ENCODE data around the gene MFAP3. TPM values are rescaled to one million over a fixed set of nuclear protein-coding genes. Genes with fewer than 3 reads are reported as not detected.

MFAP3 gene
- total RNA-seq, 4 donors from 2014 or later = 5.0 to 45.3 (median 35.1) TPM

DNA sequence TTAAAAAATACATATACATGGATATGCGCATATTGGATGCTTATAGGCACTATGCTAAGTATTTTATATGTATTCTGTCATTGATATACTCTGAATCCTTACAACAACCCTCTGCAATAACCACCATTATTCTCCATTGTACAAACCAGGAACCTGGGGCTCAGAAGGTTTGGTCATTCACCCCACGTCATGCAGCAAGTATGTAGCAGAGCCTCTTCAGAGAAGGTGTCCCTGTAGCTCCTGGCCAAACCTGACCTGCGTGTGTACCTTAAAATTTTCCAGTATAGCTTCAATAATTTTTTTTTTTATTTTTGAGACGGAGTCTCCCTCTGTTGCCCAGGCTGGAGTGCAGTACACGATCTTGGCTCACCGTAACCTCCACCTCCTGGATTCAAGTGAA lies 51.9 kb downstream of the MFAP3 start:
- no peak overlapping the region for H3K4me3 ChIP-seq
- 89 to 100% methylated on average over 3 to 6 of the region's 6 CpGs for WGBS, 2 donors (ENCODE audit: low coverage in 1 of 2)
- intact Hi-C loops (cut with DNase I; ENCODE audit: low total_unique reads) = no loop called here
- no peaks in the 10 kb centered on the region for H3K27me3 ChIP-seq
- H3K36me3 ChIP-seq = no peaks in the 10 kb centered on the region
- in situ Hi-C loops (cut with MboI; ENCODE audit: low pct_ligation_motif_present in 1 of 4, low pct_unique_long_range_greater_than_20kb in 1 of 4, low sequenced_read_pairs in 3 of 4) = no loop called here
- H3K27ac ChIP-seq = no peak overlapping the region
- no peaks in the 10 kb centered on the region for H3K9me3 ChIP-seq
- TF ChIP-seq EP300 (IDR thresholded peaks at IDR 0.05; ENCODE audit: low read depth) (no peak), POLR2AphosphoS5 (IDR thresholded peaks at IDR 0.05) (no peak), POLR2A (IDR thresholded peaks at IDR 0.05) (no peak)
- TF ChIP-seq, protein P1, sequence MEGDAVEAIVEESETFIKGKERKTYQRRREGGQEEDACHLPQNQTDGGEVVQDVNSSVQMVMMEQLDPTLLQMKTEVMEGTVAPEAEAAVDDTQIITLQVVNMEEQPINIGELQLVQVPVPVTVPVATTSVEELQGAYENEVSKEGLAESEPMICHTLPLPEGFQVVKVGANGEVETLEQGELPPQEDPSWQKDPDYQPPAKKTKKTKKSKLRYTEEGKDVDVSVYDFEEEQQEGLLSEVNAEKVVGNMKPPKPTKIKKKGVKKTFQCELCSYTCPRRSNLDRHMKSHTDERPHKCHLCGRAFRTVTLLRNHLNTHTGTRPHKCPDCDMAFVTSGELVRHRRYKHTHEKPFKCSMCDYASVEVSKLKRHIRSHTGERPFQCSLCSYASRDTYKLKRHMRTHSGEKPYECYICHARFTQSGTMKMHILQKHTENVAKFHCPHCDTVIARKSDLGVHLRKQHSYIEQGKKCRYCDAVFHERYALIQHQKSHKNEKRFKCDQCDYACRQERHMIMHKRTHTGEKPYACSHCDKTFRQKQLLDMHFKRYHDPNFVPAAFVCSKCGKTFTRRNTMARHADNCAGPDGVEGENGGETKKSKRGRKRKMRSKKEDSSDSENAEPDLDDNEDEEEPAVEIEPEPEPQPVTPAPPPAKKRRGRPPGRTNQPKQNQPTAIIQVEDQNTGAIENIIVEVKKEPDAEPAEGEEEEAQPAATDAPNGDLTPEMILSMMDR (IDR thresholded peaks at IDR 0.05) = no peak
- H3K4me1 ChIP-seq = peaks cover 0 to 7% (median 0%) of the 10 kb centered on the region in 4 donors
- DNase-seq = no peak

DNA sequence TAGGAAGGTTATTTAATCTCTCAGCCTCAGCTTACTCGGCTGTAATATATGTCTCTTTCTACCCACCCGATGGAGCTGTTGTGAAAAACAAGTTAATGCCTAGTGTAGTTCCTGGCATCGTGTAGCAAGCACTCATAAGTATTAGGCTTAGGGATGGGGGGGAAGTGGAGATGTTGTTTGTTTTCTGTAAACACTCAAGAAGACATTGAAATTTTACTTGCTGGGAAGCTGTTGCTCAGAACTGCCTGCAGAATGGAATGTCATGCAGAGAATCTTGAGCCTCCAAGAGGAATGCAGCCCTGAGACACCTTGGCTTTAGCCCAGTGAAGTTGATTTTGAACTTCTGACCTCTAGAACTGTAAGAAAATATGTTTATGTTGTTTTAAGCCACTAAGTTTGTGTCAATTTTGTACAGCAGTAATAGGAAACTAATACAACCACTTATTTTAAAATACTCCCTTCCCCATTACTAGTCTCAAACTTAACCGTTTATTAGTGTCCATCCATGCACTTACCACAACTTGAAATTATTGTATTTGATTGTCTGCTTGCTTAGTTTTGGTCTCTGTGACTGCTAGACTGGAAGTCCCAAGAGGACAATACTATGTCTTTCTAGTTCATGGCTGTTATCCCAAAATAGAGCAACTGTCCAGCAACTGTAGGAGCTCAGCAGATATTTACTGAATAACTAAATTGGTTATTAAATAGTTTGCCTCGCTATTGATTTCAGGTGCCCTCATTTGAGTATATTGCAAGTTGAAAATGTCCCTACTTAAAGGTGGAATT lies 53.8 kb downstream of the MFAP3 start:
- Histone ChIP-seq H3K4me3 (no peak overlapping the region), H3K27me3 (no peaks in the 10 kb centered on the region), H3K4me1 (peaks cover 0 to 7% (median 0%) of the 10 kb centered on the region in 4 donors), H3K9me3 (no peaks in the 10 kb centered on the region), H3K36me3 (no peaks in the 10 kb centered on the region), H3K27ac (no peak overlapping the region)
- no peak for DNase-seq
- WGBS, 2 donors (ENCODE audit: low coverage in 1 of 2) = 65 to 70% methylated on average over 4 to 5 of the region's 5 CpGs
- in situ Hi-C loops (cut with MboI; ENCODE audit: low pct_ligation_motif_present in 1 of 4, low pct_unique_long_range_greater_than_20kb in 1 of 4, low sequenced_read_pairs in 3 of 4) = no loop called here
- intact Hi-C loops (cut with DNase I; ENCODE audit: low total_unique reads) = no loop called here
- TF ChIP-seq, protein P1 (IDR thresholded peaks at IDR 0.05) = no peak
- TF ChIP-seq EP300 (IDR thresholded peaks at IDR 0.05; ENCODE audit: low read depth) (no peak), POLR2A (IDR thresholded peaks at IDR 0.05) (no peak), POLR2AphosphoS5 (IDR thresholded peaks at IDR 0.05) (no peak)

DNA sequence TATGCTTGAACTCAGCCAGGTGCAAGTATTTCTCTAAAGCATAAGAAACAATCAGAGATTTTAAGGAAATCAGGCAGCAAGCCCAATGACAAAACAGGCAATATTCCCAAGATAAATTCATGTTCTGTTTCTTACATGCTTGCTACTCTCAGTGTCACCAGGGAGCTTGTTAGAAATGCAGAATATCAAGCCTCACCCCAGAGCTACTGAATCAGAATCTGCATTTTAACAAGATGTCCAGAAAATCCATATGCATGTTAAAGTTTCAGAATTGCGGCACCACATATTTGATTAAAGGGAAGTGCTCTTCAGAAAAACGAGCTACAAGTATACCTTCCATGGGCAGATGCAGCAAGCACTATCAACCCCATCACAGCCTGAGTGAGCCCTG lies 54.4 kb downstream of the MFAP3 start:
- no peak for DNase-seq
- H3K27me3 ChIP-seq = no peaks in the 10 kb centered on the region
- no peaks in the 10 kb centered on the region for H3K9me3 ChIP-seq
- intact Hi-C loops (cut with DNase I; ENCODE audit: low total_unique reads) = no loop called here
- in situ Hi-C loops (cut with MboI; ENCODE audit: low pct_ligation_motif_present in 1 of 4, low pct_unique_long_range_greater_than_20kb in 1 of 4, low sequenced_read_pairs in 3 of 4) = no loop called here
- peaks cover 0 to 7% (median 0%) of the 10 kb centered on the region in 4 donors for H3K4me1 ChIP-seq
- TF ChIP-seq POLR2A (IDR thresholded peaks at IDR 0.05) (no peak), EP300 (IDR thresholded peaks at IDR 0.05; ENCODE audit: low read depth) (no peak), POLR2AphosphoS5 (IDR thresholded peaks at IDR 0.05) (no peak)
- TF ChIP-seq, protein P1 (IDR thresholded peaks at IDR 0.05) = no peak
- no peak overlapping the region for H3K4me3 ChIP-seq
- H3K27ac ChIP-seq = no peak overlapping the region
- no peaks in the 10 kb centered on the region for H3K36me3 ChIP-seq
- WGBS, 2 donors (ENCODE audit: low coverage in 1 of 2) = 64% methylated on average over 2 of the region's 2 CpGs; no CpG with 5 or more reads in 1 of the 2 donors

DNA sequence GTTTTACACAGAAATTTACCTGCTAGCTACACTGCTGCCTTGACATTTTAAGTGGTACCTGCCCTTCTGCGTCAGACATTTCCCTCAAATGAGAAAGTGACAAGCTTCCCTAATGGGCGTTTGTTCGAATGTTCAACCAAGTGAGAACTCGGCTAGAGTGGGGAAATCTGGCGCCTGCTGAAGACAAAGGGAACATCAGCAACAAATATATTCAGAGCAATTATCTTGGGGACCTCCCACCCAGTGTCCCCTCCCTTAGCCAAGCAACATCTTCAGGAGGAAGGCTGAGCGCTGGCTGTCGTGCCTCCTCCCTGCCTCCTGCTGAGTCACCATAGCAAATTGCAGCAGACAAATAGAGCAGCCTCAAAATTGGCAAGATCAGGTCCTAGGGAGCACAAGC lies 57.1 kb downstream of the MFAP3 start:
- no peaks in the 10 kb centered on the region for H3K9me3 ChIP-seq
- H3K27me3 ChIP-seq = no peaks in the 10 kb centered on the region
- intact Hi-C loops (cut with DNase I; ENCODE audit: low total_unique reads) (no loop called here), in situ Hi-C loops (cut with MboI; ENCODE audit: low pct_ligation_motif_present in 1 of 4, low pct_unique_long_range_greater_than_20kb in 1 of 4, low sequenced_read_pairs in 3 of 4) (no loop called here)
- H3K4me3 ChIP-seq = no peak overlapping the region
- TF ChIP-seq POLR2AphosphoS5 (IDR thresholded peaks at IDR 0.05) (no peak), EP300 (IDR thresholded peaks at IDR 0.05; ENCODE audit: low read depth) (no peak), POLR2A (IDR thresholded peaks at IDR 0.05) (no peak)
- TF ChIP-seq, protein P1 (IDR thresholded peaks at IDR 0.05) = no peak
- H3K4me1 ChIP-seq = peaks cover 0 to 7% (median 0%) of the 10 kb centered on the region in 4 donors
- DNase-seq = no peak
- no peak overlapping the region for H3K27ac ChIP-seq
- WGBS, 2 donors (ENCODE audit: low coverage in 1 of 2) = 84 to 87% methylated on average over 5 to 7 of the region's 7 CpGs
- no peaks in the 10 kb centered on the region for H3K36me3 ChIP-seq

All from transverse colon (tissue), 4 donors.